GM12878 (cell line): ENCODE data around the gene POFUT1. TPM values are rescaled to one million over a fixed set of nuclear protein-coding genes. Genes with fewer than 3 reads are reported as not detected.

ENCODE experiments used
- ATAC-seq: fragments of 200-7000 bp; cut with Tn5 transposase; 3 replicates; pipeline ENCODE4 v1.9.1; 2020; ENCODE audit warnings: mild to moderate bottlenecking, moderate library complexity
- BruUV-seq: library from RNA; stranded (reverse); fragments of 400-500 nt; replicated peaks from 2 replicates; lab custom pipeline; 2021; lab: Mats Ljungman, UMichigan
- CTCF ChIA-PET: fragments of 300-600 bp; sonication (Branson Sonifier 250); formaldehyde crosslinking; extraction: SDS; loops from one replicate; lab custom pipeline; 2021; ENCODE audit warnings: inconsistent platforms; lab: Yijun Ruan, JAX
- POLR2A ChIA-PET: fragments of 350-600 bp; formaldehyde crosslinking; extraction: SDS; loops from one replicate; lab custom pipeline; 2021; ENCODE audit warnings: inconsistent platforms; lab: Charles Lee
- RAD21 ChIA-PET: fragments of 300-600 bp; sonication (Branson Sonifier 250); formaldehyde crosslinking; loops from one replicate; lab custom pipeline; 2023; ENCODE audit warnings: antibody characterized with exemption; ENCODE audit not compliant: unreplicated experiment; lab: Charles Lee
- SMC1A ChIA-PET: fragments of 300-600 bp; sonication (Branson Sonifier 250); formaldehyde crosslinking; loops from one replicate; lab custom pipeline; 2023; ENCODE audit not compliant: unreplicated experiment, uncharacterized antibody; lab: Charles Lee
- DNase-seq: peaks from one replicate; pipeline ENCODE4 v3.0.0-alpha.2; 2011; ENCODE audit warnings: low read depth, low spot score
- FAIRE-seq: peaks from 3 replicates; lab custom pipeline; 2011; peaks lifted over from hg19 to GRCh38; lab: Jason Lieb, UNC
- H2AFZ ChIP-seq: 2 replicates; pipeline ENCODE4 v1.6.0; 2011; ENCODE audit warnings: low read depth, low read length, control low read depth; ENCODE audit not compliant: control insufficient read depth
- H3K27ac ChIP-seq: 2 replicates; pipeline ENCODE4 v1.5.1; 2011; ENCODE audit warnings: control low read depth; ENCODE audit not compliant: control insufficient read depth, insufficient read depth
- H3K27me3 ChIP-seq, 2 experiments: replicated peaks in 1 of 2; 2 replicates each; pipeline versions ENCODE4 v1.6.0 to v1.6.1; 2011; ENCODE audit warnings: low read length in 1 of 2; ENCODE audit not compliant: control insufficient read depth in 2 of 2, insufficient read depth in 2 of 2
- H3K36me3 ChIP-seq, 2 experiments: 2 replicates each; pipeline ENCODE4 v1.5.1; 2011; ENCODE audit warnings: low read length in 1 of 2; ENCODE audit not compliant: control insufficient read depth in 2 of 2, insufficient read depth in 2 of 2
- H3K4me1 ChIP-seq: 2 replicates; pipeline ENCODE4 v1.6.1; 2011; ENCODE audit warnings: mild to moderate bottlenecking, low read length, moderate library complexity, mixed read lengths; ENCODE audit not compliant: control insufficient read depth, insufficient read depth
- H3K4me2 ChIP-seq: 2 replicates; pipeline ENCODE4 v1.6.0; 2011; ENCODE audit warnings: control low read depth; ENCODE audit not compliant: control insufficient read depth, insufficient read depth
- H3K4me3 ChIP-seq: fragments of 200-600 bp; sonication (generic); 2 replicates; pipeline ENCODE4 v1.5.1; 2016
- H3K79me2 ChIP-seq: 2 replicates; pipeline ENCODE4 v1.6.0; 2011; ENCODE audit warnings: low read length; ENCODE audit not compliant: control insufficient read depth, insufficient read depth
- H3K9ac ChIP-seq: 2 replicates; pipeline ENCODE4 v1.8.0; 2011; ENCODE audit warnings: low read length, control low read depth, mixed read lengths; ENCODE audit not compliant: control insufficient read depth, insufficient read depth
- H3K9me3 ChIP-seq: replicated peaks from 3 replicates; pipeline ENCODE4 v1.5.1; 2011; ENCODE audit warnings: mild to moderate bottlenecking, low read length; ENCODE audit not compliant: control insufficient read depth, insufficient read depth
- H4K20me1 ChIP-seq: 2 replicates; pipeline ENCODE4 v1.6.0; 2011; ENCODE audit not compliant: control insufficient read depth, insufficient read depth
- CHD2 ChIP-seq: IDR thresholded peaks from 2 replicates; pipeline ENCODE4 v1.6.1; 2011; ENCODE audit warnings: low read depth, low read length, improper control_type of control experiment, borderline replicate concordance
- EGR1 ChIP-seq, 2 experiments: IDR thresholded peaks; 1 replicate in 1 of 2; 2 replicates in 1 of 2; pipeline ENCODE4 v1.6.1; 2011 to 2012; ENCODE audit warnings: low read depth in 2 of 2, low read length in 2 of 2, borderline replicate concordance in 1 of 2, mild to moderate bottlenecking in 1 of 2, moderate library complexity in 1 of 2
- FOXM1 ChIP-seq: IDR thresholded peaks from 2 replicates; pipeline ENCODE4 v1.6.1; 2012; ENCODE audit warnings: low read depth, mild to moderate bottlenecking, inconsistent platforms, low read length, moderate library complexity
- JUNB ChIP-seq: IDR thresholded peaks from 2 replicates; pipeline ENCODE4 v1.6.1; 2016; ENCODE audit warnings: antibody characterized with exemption, mild to moderate bottlenecking
- SIN3A ChIP-seq: IDR thresholded peaks from 2 replicates; pipeline ENCODE4 v1.6.1; 2012; ENCODE audit warnings: low read depth, low read length, improper control_type of control experiment
- STAT1 ChIP-seq: fragments of 450-650 bp; conservative IDR thresholded peaks from 2 replicates; pipeline ENCODE4 v1.6.1; 2014; ENCODE audit warnings: antibody characterized with exemption, mild to moderate bottlenecking
- WGBS: methylation state at CpG from one replicate; pipeline ENCODE4 v1.1.6; 2016; ENCODE audit warnings: low lambda C conversion rate; ENCODE audit not compliant: insufficient replicate concordance, insufficient coverage; ENCODE audit errors: missing lambda C conversion rate; 5-methylcytosine and 5-hydroxymethylcytosine counted together
- in situ Hi-C: fragments of 300-500 bp; cut with MboI; formaldehyde crosslinking; loops from 9 replicates; pipeline ENCODE4 v1.14.3; 2018; ENCODE audit warnings: mixed read lengths
- intact Hi-C: fragments of 100-400 bp; cut with micrococcal nuclease; formaldehyde crosslinking; loops from one replicate; pipeline ENCODE4 v1.14.2; 2022; ENCODE audit not compliant: unreplicated experiment
- polyA plus RNA-seq, 11 experiments: library from polyadenylated mRNA; depleted of rRNA in 4 of 11; unstranded in 6 of 11; stranded (reverse) in 5 of 11; fragments of >200 nt; fragmentation: Nextera tagmentation in 4 of 11; fragmentation: Illumina TruSeq in 1 of 11; extraction: Ambion mirVana in 4 of 11; extraction: Trizol in 1 of 11; gene quantifications; 1 replicate in 1 of 11; 2 replicates in 10 of 11; pipeline versions ENCODE4 v1.2.1 to v1.2.3, GENCODE V29; 2011 to 2016; ENCODE audit warnings: inconsistent platforms in 2 of 11, missing spikeins in 2 of 11, low read depth in 1 of 11
- total RNA-seq, 4 experiments: library from RNA; depleted of rRNA in 3 of 4; stranded (reverse); fragments of >200 nt in 3 of 4; fragmentation: Illumina TruSeq in 1 of 4; extraction: Trizol in 1 of 4; gene quantifications; 2 replicates each; pipeline versions ENCODE4 v1.2.1 to v1.2.3, GENCODE V29; 2013 to 2021
- TF ChIP-seq, protein P1 (sequence below): fragments of 450-650 bp; IDR thresholded peaks from 2 replicates; pipeline ENCODE4 v1.6.1; 2016; ENCODE audit warnings: mild to moderate bottlenecking, moderate library complexity, borderline replicate concordance
- TF ChIP-seq, protein P2 (sequence below): IDR thresholded peaks from 2 replicates; pipeline ENCODE4 v1.6.1; 2012; ENCODE audit warnings: low read depth, low read length, improper control_type of control experiment
- TF ChIP-seq, protein P3 (sequence below): IDR thresholded peaks from 2 replicates; pipeline ENCODE4 v1.6.1; 2012; ENCODE audit warnings: improper control_type of control experiment, low read depth, low read length; ENCODE audit not compliant: insufficient replicate concordance
- TF ChIP-seq, protein P4 (sequence below): IDR thresholded peaks from 2 replicates; pipeline ENCODE4 v1.6.1; 2011; ENCODE audit warnings: borderline replicate concordance, low read depth, mild to moderate bottlenecking, moderate library complexity, mixed read lengths, low read length; ENCODE audit not compliant: insufficient read depth; ENCODE audit errors: extremely low read length

The POFUT1 gene
- total and polyA plus RNA-seq, 10 of the 15 experiments (the other 5 are each of a cell fraction or from before 2014, with no cell fraction given) = 2.6 to 33.4 (median 23.1) TPM

DNA sequence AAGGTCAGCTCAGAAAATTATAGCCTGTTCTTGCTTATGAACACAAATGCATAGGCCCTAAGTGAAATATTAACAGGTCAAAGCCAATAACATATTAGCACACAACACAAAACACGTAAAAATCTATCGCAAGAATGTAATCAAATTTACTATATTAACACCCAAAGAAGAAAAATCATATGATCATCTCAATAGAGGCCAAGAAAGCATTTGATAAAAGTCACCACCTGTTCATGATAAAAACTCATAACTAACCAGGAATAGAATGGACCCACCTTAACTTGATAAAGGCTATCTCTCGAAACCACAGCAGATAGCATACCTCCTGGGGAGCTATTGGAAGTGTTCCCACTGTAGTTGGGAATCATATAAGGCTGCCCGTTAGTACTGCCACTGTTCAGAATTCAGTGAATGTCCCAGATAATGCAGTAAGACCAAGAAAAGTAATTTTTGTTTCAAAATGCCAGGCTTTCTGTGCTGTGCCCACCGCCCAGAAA lies 21.6 kb downstream of the POFUT1 start (continued):
- TF ChIP-seq, protein P1, sequence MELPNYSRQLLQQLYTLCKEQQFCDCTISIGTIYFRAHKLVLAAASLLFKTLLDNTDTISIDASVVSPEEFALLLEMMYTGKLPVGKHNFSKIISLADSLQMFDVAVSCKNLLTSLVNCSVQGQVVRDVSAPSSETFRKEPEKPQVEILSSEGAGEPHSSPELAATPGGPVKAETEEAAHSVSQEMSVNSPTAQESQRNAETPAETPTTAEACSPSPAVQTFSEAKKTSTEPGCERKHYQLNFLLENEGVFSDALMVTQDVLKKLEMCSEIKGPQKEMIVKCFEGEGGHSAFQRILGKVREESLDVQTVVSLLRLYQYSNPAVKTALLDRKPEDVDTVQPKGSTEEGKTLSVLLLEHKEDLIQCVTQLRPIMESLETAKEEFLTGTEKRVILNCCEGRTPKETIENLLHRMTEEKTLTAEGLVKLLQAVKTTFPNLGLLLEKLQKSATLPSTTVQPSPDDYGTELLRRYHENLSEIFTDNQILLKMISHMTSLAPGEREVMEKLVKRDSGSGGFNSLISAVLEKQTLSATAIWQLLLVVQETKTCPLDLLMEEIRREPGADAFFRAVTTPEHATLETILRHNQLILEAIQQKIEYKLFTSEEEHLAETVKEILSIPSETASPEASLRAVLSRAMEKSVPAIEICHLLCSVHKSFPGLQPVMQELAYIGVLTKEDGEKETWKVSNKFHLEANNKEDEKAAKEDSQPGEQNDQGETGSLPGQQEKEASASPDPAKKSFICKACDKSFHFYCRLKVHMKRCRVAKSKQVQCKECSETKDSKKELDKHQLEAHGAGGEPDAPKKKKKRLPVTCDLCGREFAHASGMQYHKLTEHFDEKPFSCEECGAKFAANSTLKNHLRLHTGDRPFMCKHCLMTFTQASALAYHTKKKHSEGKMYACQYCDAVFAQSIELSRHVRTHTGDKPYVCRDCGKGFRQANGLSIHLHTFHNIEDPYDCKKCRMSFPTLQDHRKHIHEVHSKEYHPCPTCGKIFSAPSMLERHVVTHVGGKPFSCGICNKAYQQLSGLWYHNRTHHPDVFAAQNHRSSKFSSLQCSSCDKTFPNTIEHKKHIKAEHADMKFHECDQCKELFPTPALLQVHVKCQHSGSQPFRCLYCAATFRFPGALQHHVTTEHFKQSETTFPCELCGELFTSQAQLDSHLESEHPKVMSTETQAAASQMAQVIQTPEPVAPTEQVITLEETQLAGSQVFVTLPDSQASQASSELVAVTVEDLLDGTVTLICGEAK = no peak
- TF ChIP-seq STAT1 = no peak
- TF ChIP-seq, all 136 proteins: peak for 0

DNA sequence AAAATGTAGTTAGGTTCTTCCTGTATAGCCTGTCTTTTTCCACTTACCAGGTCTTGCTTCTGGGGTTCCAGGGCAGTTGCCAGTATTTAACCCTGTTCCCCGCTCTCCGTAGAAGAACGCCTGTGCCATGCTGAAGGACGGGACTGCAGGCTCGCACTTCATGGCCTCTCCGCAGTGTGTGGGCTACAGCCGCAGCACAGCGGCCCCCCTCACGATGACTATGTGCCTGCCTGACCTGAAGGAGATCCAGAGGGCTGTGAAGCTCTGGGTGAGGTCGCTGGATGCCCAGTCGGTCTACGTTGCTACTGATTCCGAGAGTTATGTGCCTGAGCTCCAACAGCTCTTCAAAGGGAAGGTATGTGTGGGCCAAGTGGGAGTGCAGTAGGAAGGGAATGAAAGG lies 23.0 kb downstream of the POFUT1 start:
- intact Hi-C loops (no loop called here), in situ Hi-C loops (no loop called here)
- DNase-seq (no peak), ATAC-seq (no peak), FAIRE-seq (no peak)
- Histone ChIP-seq H3K4me2 (no peak overlapping the region), H3K4me1 (peaks cover 10% of the 10 kb centered on the region; the same call in 1 of the 2 replicates), H3K36me3 (peaks cover 24 to 30% of the 10 kb centered on the region in 2 experiments), H3K9ac (no peak overlapping the region), H3K4me3 (no peak overlapping the region), H3K9me3 (no peaks in the 10 kb centered on the region), H4K20me1 (no peaks in the 10 kb centered on the region), H3K79me2 (no peaks in the 10 kb centered on the region), H3K27me3 (no peaks in the 10 kb centered on the region), H3K27ac (no peak overlapping the region), H2AFZ (no peak overlapping the region)
- 97% methylated on average over 13 of the region's 13 CpGs for WGBS
- ChIA-PET CTCF (no interaction called here), POLR2A (no interaction called here), SMC1A (interaction anchor here (2.8 to 3.1 kb wide), 2 partner anchors 8 to 14 kb away, joined by 7 to 8 read pairs; no protein-coding TSS in a partner anchor), RAD21 (interaction anchor here (2.7 kb wide), 1 partner anchor 25 kb away, joined by 8 read pairs; no protein-coding TSS in a partner anchor)
- BruUV-seq = no TSS peak
- no peak for TF ChIP-seq CHD2
- TF ChIP-seq, protein P2, sequence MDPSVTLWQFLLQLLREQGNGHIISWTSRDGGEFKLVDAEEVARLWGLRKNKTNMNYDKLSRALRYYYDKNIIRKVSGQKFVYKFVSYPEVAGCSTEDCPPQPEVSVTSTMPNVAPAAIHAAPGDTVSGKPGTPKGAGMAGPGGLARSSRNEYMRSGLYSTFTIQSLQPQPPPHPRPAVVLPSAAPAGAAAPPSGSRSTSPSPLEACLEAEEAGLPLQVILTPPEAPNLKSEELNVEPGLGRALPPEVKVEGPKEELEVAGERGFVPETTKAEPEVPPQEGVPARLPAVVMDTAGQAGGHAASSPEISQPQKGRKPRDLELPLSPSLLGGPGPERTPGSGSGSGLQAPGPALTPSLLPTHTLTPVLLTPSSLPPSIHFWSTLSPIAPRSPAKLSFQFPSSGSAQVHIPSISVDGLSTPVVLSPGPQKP = no peak
- TF ChIP-seq, protein P3, sequence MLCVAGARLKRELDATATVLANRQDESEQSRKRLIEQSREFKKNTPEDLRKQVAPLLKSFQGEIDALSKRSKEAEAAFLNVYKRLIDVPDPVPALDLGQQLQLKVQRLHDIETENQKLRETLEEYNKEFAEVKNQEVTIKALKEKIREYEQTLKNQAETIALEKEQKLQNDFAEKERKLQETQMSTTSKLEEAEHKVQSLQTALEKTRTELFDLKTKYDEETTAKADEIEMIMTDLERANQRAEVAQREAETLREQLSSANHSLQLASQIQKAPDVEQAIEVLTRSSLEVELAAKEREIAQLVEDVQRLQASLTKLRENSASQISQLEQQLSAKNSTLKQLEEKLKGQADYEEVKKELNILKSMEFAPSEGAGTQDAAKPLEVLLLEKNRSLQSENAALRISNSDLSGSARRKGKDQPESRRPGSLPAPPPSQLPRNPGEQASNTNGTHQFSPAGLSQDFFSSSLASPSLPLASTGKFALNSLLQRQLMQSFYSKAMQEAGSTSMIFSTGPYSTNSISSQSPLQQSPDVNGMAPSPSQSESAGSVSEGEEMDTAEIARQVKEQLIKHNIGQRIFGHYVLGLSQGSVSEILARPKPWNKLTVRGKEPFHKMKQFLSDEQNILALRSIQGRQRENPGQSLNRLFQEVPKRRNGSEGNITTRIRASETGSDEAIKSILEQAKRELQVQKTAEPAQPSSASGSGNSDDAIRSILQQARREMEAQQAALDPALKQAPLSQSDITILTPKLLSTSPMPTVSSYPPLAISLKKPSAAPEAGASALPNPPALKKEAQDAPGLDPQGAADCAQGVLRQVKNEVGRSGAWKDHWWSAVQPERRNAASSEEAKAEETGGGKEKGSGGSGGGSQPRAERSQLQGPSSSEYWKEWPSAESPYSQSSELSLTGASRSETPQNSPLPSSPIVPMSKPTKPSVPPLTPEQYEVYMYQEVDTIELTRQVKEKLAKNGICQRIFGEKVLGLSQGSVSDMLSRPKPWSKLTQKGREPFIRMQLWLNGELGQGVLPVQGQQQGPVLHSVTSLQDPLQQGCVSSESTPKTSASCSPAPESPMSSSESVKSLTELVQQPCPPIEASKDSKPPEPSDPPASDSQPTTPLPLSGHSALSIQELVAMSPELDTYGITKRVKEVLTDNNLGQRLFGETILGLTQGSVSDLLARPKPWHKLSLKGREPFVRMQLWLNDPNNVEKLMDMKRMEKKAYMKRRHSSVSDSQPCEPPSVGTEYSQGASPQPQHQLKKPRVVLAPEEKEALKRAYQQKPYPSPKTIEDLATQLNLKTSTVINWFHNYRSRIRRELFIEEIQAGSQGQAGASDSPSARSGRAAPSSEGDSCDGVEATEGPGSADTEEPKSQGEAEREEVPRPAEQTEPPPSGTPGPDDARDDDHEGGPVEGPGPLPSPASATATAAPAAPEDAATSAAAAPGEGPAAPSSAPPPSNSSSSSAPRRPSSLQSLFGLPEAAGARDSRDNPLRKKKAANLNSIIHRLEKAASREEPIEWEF = no peak
- TF ChIP-seq EGR1 (IDR thresholded peaks at IDR 0.05; ENCODE audit: borderline replicate concordance in 1 of 2, low read depth in 2 of 2, low read length in 2 of 2) = no peak
- no peak for TF ChIP-seq FOXM1
- TF ChIP-seq, protein P4, sequence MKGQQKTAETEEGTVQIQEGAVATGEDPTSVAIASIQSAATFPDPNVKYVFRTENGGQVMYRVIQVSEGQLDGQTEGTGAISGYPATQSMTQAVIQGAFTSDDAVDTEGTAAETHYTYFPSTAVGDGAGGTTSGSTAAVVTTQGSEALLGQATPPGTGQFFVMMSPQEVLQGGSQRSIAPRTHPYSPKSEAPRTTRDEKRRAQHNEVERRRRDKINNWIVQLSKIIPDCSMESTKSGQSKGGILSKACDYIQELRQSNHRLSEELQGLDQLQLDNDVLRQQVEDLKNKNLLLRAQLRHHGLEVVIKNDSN = no peak
- TF ChIP-seq SIN3A = no peak
- TF ChIP-seq JUNB = no peak
